SW480 (cell line): ENCODE results near the gene ZNF101.

Experiments
- DNase-seq: peaks from one replicate; pipeline ENCODE4 v3.0.0-alpha.2; 2016; ENCODE audit warnings: low spot score

Gene ZNF101

GRCh38 chr19:19668230-19669012 lies at the start of gene ZNF101:
TSS of gene ZNF101 (plus strand) at chr19:19668839. CDS start at chr19:19668964, 125 bp downstream.
- DNase-seq, result peak; percentile 97

DNA sequence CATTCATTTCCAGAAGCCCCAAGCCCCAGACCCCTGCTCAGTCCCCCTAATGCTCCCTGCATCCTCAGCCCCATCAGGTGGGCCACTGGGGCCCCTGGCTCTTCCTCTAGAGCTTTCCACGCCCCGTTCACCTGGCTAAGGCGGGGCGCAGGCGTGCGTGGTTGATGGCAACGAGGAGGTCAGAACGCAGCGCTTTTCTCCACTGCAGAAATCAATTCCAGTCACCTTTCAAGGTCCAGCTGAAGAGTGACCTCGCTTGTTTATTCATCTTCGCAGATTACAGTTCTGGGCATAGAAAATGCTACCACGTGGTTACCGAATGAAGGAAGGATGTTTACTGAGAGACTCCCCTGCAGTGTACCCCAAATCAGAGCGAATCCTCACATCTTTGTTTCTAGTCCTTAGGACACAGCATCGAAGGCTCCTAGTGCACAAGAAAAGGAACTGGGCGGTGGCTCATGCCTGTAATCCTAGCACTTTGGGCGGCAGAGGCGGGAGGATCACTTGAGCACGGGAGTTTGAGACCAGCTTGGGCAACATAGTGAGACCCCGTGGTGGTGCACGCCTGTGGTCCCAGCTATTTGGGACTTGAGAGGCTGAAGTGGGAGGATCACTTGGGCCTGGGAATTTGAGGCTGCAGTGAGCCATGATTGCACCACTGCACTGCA lies 49.3 kb upstream of the ZNF101 start:
- no peak for DNase-seq

- no peak for DNase-seq
Observed at GRCh38 chr19:19619849-19620210, 48.8 kb upstream of the ZNF101 start.

- no peak for DNase-seq
Observed at GRCh38 chr19:19623383-19623782, 45.3 kb upstream of the ZNF101 start.

DNA sequence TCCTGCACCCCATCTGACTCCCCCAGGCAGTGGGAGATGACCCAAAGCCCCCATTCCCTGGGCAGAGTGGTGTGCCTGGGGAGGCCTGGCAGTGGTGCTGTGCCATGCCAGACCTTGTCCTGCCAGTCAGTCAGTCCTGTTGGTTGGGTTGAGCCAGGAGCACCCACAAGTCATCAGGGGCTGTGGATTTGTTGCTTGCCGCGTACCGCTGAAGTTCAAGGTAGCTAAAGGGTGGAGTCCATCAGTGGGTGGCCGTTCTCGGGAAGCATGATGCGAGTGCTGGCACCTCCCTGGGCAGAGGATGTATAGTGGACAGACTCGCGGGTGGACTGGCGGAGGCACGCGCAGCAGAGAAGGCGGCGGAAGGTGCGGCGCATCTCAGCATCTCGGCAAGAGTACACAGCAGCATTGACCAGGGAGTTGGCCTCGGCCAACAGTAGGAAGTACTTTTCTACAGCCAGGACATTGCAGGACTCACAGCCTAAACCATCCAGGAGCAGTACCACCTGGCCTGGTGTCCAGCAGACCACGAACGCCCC lies 44.5 kb upstream of the ZNF101 start:
- no peak for DNase-seq

GRCh38 chr19:19626516-19627472 lies 41.8 kb upstream of the ZNF101 start:
- no peak for DNase-seq

- peak; percentile 82 for DNase-seq
Observed at GRCh38 chr19:19627621-19628500, 40.8 kb upstream of the ZNF101 start, which contains the start of gene LPAR2. TSS of gene LPAR2 (minus strand) at chr19:19628220. CDS start at chr19:19627275, 945 bp downstream.

DNA sequence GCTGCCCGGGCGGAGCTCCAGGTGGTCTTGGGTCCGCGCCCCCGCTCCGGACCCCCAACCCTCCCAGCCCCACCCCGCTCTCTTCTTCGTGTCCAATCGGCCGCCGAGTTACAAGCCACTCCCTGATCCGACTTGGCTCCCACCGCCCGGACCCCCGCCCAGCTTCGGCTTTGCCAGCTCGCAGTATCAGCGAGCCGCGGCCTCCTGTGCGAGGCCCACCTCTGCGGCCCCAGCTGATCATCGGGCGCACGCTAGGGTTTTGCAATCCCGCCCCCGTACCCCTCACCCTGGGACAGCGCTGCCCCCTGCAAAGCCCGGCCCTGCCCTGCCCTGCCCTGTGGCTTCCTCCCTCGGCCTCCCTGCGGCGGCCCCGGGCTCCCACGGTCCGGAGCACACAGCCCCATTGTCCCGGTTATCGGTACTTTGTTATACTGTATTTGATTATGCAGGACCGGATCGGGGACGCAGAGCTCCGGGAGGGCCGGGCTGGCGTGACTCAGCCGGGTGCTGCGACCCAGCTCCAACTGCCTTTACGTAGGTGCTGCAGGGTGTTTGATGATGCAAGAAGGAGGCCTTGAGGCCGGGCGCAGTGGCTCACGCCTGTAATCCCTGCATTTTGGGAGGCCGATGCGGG lies 40.0 kb upstream of the ZNF101 start:
- DNase-seq, result peak; percentile 97

DNA sequence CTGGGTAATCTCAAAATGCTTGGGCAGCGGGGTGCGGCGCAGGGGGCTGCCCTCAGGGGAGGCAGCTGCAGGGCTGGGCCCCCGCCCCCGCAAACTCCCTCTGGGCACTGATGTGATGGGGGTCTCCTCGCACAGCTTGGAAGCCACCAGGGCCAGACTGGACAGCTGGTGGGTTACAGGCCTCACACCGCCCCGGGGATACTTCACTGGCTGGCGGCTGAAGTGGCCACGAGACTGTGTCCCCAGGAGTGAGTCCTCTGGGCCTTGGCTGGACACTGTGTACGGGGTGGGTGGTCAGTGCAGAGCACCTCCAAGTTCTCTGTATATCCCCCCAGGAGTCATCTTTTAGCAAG lies 38.6 kb upstream of the ZNF101 start:
- no peak for DNase-seq

DNA sequence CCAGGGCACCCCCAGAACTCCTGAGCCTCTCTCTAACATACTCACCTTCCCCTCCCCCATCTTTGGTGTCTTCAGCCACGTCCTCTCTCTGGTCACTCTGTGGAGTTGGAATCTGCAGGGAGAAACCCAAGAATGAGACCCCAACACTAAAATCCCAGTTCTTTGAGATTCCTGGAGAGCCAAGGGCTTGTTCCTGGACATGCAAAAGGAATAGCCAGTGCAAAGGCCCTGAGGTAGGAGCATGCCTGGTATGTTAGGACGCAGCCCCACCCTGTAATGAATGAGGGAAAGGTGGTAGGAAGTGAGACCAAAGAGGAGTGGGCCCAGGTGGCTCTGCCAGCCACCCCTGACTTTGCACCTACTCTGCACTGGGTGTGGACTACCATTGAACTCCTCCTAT lies 38.2 kb upstream of the ZNF101 start:
- DNase-seq, result no peak

DNA sequence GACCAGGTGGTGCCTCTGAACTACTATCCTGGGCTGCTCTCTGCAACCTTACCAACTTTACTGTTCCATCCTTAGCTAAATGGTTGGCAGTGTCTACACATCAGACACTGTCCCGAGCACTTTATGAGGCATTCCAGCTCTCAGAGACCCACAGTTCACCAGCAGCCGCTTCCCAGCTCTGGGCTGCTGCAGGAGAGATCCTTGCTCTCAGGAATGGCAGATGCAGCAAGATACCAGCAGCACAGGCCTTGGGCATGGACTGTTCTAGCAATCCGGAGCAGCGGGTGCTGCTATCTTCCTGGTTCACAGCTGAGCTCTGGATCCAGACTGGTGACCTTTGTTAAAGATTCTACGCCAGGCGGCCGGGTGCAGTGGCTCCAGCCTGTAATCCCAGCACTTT lies 37.3 kb upstream of the ZNF101 start:
- DNase-seq, result no peak

DNA sequence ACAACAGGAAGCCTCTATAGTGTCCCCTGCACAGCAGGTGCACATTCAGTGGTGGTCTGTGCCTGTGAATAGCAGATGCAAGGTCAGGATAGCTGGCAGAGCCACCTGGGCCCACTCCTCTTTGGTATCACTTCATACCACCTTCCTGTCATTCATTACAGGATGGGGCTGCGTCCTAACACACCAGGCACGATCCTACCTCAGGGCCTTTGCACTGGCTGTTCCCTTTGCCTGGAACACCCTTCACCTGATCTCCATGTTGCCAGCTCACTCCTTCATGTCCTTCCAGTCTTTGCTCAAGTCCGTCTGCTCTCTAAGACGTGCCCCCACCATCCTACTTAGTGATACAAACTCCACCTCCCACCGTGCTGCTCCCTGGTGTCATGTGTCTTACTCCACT lies 36.0 kb upstream of the ZNF101 start:
- DNase-seq, result no peak

DNA sequence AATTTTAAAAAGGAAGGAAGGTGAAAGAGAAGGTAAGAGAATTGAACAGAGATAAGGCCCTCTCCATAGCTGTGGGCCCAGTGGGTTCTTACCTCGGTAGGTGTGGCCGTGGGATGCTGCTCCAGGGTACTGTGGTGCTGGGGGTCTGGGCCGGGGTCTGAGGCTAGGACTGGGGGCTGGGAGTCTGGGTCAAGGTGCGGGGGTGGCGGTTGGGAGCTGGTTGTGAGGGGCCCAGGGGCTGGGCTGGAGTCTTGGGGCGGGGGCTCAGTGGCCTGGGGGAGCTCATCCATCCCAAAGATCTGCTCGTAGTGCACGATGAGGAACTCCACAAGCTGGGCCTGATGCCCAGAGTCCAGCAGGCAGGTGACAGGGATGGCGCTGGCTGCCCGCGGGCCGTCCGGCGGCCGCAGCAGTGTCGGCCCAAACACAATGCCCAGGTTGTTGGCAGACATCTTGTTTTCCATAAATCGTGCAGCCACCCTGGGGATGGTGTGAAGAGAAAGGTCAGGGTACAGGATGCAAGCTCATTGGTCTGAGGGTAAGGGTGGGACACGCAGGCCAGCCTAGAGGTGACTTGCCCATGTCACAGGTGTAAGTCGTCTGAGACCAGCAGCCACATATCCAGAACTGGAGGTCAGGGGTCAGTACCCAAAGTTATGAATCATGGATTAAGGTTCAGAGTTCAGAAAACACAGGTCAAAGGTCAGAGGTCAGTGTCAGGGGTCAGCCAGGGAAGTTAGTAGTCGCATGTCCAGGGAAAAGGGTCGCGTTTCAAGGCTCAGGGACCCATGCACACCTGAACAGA lies 34.7 kb upstream of the ZNF101 start:
- no peak for DNase-seq

DNA sequence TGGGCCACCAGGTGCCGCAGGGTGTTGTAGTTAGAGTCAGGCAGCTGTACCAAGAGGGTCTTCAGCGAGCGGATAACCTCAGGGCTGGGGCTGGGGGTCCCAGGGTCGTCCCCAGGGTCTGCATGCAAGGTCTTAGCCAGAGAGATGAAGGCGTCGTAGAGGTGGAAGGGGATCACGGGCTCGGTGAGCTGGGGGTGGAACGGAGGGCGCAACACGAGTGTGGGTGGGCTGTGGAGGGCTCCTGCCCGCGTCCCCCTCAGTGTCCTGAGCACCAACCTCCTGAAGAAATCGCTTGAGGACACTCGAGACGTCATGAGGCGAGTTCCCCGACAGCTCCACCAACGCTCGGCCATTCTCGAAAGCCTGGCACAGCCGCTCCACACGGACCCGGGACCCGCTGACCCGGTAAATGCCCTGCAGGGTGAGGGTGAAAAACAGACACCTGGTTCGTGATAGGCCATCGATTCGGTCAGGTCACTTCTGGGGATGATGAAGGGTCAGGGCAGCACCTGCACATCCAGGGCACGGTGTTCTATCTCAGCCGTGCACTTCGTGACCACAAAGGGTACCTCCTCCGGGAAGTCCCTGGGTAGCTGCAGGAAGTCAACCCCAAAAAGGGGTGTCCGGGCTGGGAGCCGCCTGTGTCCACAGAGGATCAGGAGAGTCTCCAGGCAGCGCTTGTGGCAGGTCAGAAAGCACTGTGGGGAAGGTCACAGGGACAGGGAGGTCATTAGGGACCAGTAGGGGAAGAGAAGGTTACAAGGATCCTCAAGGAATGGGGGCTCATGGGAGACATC lies 33.9 kb upstream of the ZNF101 start:
- no peak for DNase-seq

DNA sequence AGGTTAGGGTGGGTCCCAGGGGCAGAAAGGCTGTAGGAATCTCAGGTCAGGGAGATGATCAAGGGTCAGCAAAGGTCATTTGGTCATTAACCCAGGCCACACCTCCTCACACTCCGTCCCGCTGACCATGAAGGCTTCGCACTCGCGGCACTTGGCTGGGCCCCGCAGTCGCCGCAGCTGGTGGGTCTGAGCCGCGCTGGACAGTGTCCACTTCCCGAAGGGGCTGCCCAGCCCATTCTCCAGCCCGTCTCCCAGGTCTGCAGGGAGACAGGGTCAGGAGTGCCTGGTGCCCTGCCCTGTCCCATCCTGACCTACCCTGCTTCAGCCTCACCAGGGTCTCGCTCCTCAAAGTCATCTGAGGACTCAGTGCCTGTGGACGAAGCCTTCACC lies 33.3 kb upstream of the ZNF101 start:
- DNase-seq, result no peak

- DNase-seq, result no peak
Observed at GRCh38 chr19:19636573-19637185, 32.0 kb upstream of the ZNF101 start.

DNA sequence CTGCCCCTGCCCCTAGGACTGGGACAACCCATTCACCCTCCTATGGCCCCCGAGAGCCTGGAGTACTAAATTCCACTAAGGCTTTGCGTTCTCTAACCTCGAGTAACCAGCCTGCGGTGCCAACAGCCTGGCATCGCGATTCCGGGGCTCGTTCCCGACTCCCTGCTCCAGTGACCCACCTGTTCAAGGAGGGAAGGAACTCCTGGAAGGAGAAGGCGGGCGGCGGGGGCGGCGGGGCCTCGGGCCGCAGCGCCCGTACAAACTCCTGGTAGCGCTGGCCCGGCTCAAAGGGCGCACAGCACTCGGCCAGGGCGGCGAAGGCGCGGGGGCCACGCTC lies 31.5 kb upstream of the ZNF101 start:
- no peak for DNase-seq

- no peak for DNase-seq
Observed at GRCh38 chr19:19637523-19638251, 31.0 kb upstream of the ZNF101 start.
